ENCODE results near the gene FSCN2.
"Not testable (repeated sequence)": the region's sequence is repeated elsewhere in the genome, so short reads cannot be mapped to it uniquely, and the experiment has no call there.

The FSCN2 gene

GRCh38 chr17:81575836-81576235 lies 47.7 kb downstream of the FSCN2 start:
- ATAC-seq (replicated peaks): no peak
- DNase-seq: no peak
- Mint-ChIP-seq H3K4me3 (no peak overlapping the region), H3K27me3 (no peaks in the 10 kb centered on the region), H3K4me1 (ENCODE audit: low read depth in 2 of 2) (peaks cover 24 to 26% of the 10 kb centered on the region in 2 donors), H3K27ac (no peak overlapping the region), H3K36me3 (ENCODE audit: insufficient read depth) (peaks cover 19% of the 10 kb centered on the region), H3K9me3 (no peaks in the 10 kb centered on the region)

- H3K27me3 Mint-ChIP-seq: no peaks in the 10 kb centered on the region
- peaks cover 17% of the 10 kb centered on the region for H3K36me3 Mint-ChIP-seq (ENCODE audit: insufficient read depth)
- DNase-seq (no peak), ATAC-seq (replicated peaks) (no peak)
- peak overlapping the region; percentile 31 to 50 for H3K27ac Mint-ChIP-seq
- no peak overlapping the region for H3K4me3 Mint-ChIP-seq
- H3K9me3 Mint-ChIP-seq: no peaks in the 10 kb centered on the region
- H3K4me1 Mint-ChIP-seq (ENCODE audit: low read depth in 2 of 2): peaks cover 26% of the 10 kb centered on the region in 2 donors
Measured at GRCh38 chr17:81576621-81577277, 48.6 kb downstream of the FSCN2 start.

GRCh38 chr17:81577278-81578000 lies 49.3 kb downstream of the FSCN2 start:
- no peaks in the 10 kb centered on the region for H3K27me3 Mint-ChIP-seq
- no peak overlapping the region for H3K4me3 Mint-ChIP-seq
- H3K27ac Mint-ChIP-seq: peak overlapping the region; percentile 31 to 50
- ATAC-seq (replicated peaks): no peak
- H3K4me1 Mint-ChIP-seq (ENCODE audit: low read depth in 2 of 2): peaks cover 26 to 28% of the 10 kb centered on the region in 2 donors
- peaks cover 14% of the 10 kb centered on the region for H3K36me3 Mint-ChIP-seq (ENCODE audit: insufficient read depth)
- no peak for DNase-seq
- H3K9me3 Mint-ChIP-seq: no peaks in the 10 kb centered on the region

GRCh38 chr17:81578038-81578441 lies 49.9 kb downstream of the FSCN2 start:
- ATAC-seq (replicated peaks) (no peak), DNase-seq (no peak)
- Mint-ChIP-seq H3K4me3 (no peak overlapping the region), H3K9me3 (no peaks in the 10 kb centered on the region), H3K4me1 (ENCODE audit: low read depth in 2 of 2) (peaks cover 26 to 28% of the 10 kb centered on the region in 2 donors), H3K27me3 (no peaks in the 10 kb centered on the region), H3K36me3 (ENCODE audit: insufficient read depth) (peaks cover 9% of the 10 kb centered on the region), H3K27ac (peak overlapping the region; percentile 31 to 78)

GRCh38 chr17:81578561-81579225 lies 50.5 kb downstream of the FSCN2 start:
- Mint-ChIP-seq H3K4me1 (ENCODE audit: low read depth in 2 of 2) (peaks cover 26 to 28% of the 10 kb centered on the region in 2 donors), H3K36me3 (ENCODE audit: insufficient read depth) (peaks cover 9% of the 10 kb centered on the region), H3K9me3 (no peaks in the 10 kb centered on the region), H3K27ac (peak overlapping the region; percentile 31 to 78), H3K27me3 (no peaks in the 10 kb centered on the region), H3K4me3 (no peak overlapping the region)
- no peak for DNase-seq
- no peak for ATAC-seq (replicated peaks)

GRCh38 chr17:81579298-81579697 lies 51.1 kb downstream of the FSCN2 start:
- Mint-ChIP-seq H3K27ac (peak overlapping the region; percentile 81 to 88), H3K27me3 (no peaks in the 10 kb centered on the region), H3K4me1 (ENCODE audit: low read depth in 2 of 2) (peaks cover 26 to 28% of the 10 kb centered on the region in 2 donors), H3K9me3 (no peaks in the 10 kb centered on the region), H3K4me3 (no peak overlapping the region), H3K36me3 (ENCODE audit: insufficient read depth) (peaks cover 4% of the 10 kb centered on the region)
- no peak for ATAC-seq (replicated peaks)
- DNase-seq: no peak

- Mint-ChIP-seq H3K9me3 (no peaks in the 10 kb centered on the region), H3K4me1 (ENCODE audit: low read depth in 2 of 2) (peaks cover 26 to 28% of the 10 kb centered on the region in 2 donors), H3K27ac (peak overlapping the region; percentile 81 to 88), H3K36me3 (ENCODE audit: insufficient read depth) (peaks cover 2% of the 10 kb centered on the region), H3K27me3 (no peaks in the 10 kb centered on the region), H3K4me3 (no peak overlapping the region)
- DNase-seq (no peak), ATAC-seq (replicated peaks) (no peak)
Measured at GRCh38 chr17:81579821-81580321, 51.7 kb downstream of the FSCN2 start.

GRCh38 chr17:81580481-81580880 lies 52.3 kb downstream of the FSCN2 start:
- DNase-seq (no peak), ATAC-seq (replicated peaks) (no peak)
- H3K4me3 Mint-ChIP-seq: no peak overlapping the region
- H3K27ac Mint-ChIP-seq: peak overlapping the region in 1 of 2 donors; percentile 88
- H3K27me3 Mint-ChIP-seq: no peaks in the 10 kb centered on the region
- peaks cover 26 to 28% of the 10 kb centered on the region in 2 donors for H3K4me1 Mint-ChIP-seq (ENCODE audit: low read depth in 2 of 2)
- no peaks in the 10 kb centered on the region for H3K9me3 Mint-ChIP-seq
- peaks cover 8% of the 10 kb centered on the region for H3K36me3 Mint-ChIP-seq (ENCODE audit: insufficient read depth)

- no peaks in the 10 kb centered on the region for H3K9me3 Mint-ChIP-seq
- no peak overlapping the region for H3K4me3 Mint-ChIP-seq
- peaks cover 26 to 28% of the 10 kb centered on the region in 2 donors for H3K4me1 Mint-ChIP-seq (ENCODE audit: low read depth in 2 of 2)
- DNase-seq (no peak), ATAC-seq (replicated peaks) (no peak)
- H3K27ac Mint-ChIP-seq: no peak overlapping the region
- no peaks in the 10 kb centered on the region for H3K27me3 Mint-ChIP-seq
- peaks cover 19% of the 10 kb centered on the region for H3K36me3 Mint-ChIP-seq (ENCODE audit: insufficient read depth)
Measured at GRCh38 chr17:81581758-81582157, 53.6 kb downstream of the FSCN2 start.

GRCh38 chr17:81582341-81582740 lies 54.2 kb downstream of the FSCN2 start:
- Mint-ChIP-seq H3K9me3 (no peaks in the 10 kb centered on the region), H3K4me3 (no peak overlapping the region), H3K27ac (no peak overlapping the region), H3K36me3 (ENCODE audit: insufficient read depth) (peaks cover 25% of the 10 kb centered on the region), H3K27me3 (no peaks in the 10 kb centered on the region), H3K4me1 (ENCODE audit: low read depth in 2 of 2) (peaks cover 21 to 27% of the 10 kb centered on the region in 2 donors)
- ATAC-seq (replicated peaks) (no peak), DNase-seq (no peak)

- Mint-ChIP-seq H3K9me3 (no peaks in the 10 kb centered on the region), H3K27me3 (no peaks in the 10 kb centered on the region), H3K4me3 (no peak overlapping the region), H3K36me3 (ENCODE audit: insufficient read depth) (peaks cover 29% of the 10 kb centered on the region), H3K4me1 (ENCODE audit: low read depth in 2 of 2) (peaks cover 17 to 23% of the 10 kb centered on the region in 2 donors), H3K27ac (peak overlapping the region in 1 of 2 donors; percentile 41)
- ATAC-seq (replicated peaks) (no peak), DNase-seq (no peak)
Measured at GRCh38 chr17:81582749-81583148, 54.6 kb downstream of the FSCN2 start.

GRCh38 chr17:81583589-81584342 lies 55.6 kb downstream of the FSCN2 start:
- ATAC-seq (replicated peaks): no peak
- no peak for DNase-seq
- peaks cover 8 to 15% of the 10 kb centered on the region in 2 donors for H3K4me1 Mint-ChIP-seq (ENCODE audit: low read depth in 2 of 2)
- H3K9me3 Mint-ChIP-seq: no peaks in the 10 kb centered on the region
- peak overlapping the region in 1 of 2 donors; percentile 41 for H3K27ac Mint-ChIP-seq
- no peak overlapping the region for H3K4me3 Mint-ChIP-seq
- H3K36me3 Mint-ChIP-seq (ENCODE audit: insufficient read depth): peaks cover 39% of the 10 kb centered on the region
- no peaks in the 10 kb centered on the region for H3K27me3 Mint-ChIP-seq

- ATAC-seq (replicated peaks); DNase-seq; H3K27me3 Mint-ChIP-seq; H3K4me1 Mint-ChIP-seq (ENCODE audit: low read depth in 2 of 2); H3K27ac Mint-ChIP-seq; H3K9me3 Mint-ChIP-seq; H3K4me3 Mint-ChIP-seq: not testable (repeated sequence)
- H3K36me3 Mint-ChIP-seq (ENCODE audit: insufficient read depth): peaks cover 46% of the 10 kb centered on the region
Measured at GRCh38 chr17:81584771-81585170, 56.6 kb downstream of the FSCN2 start.
